GM12872 (cell line): ENCODE results near the gene FOXP1.

Source experiments
- TF ChIP-seq, protein P1 (sequence below): IDR thresholded peaks from 3 replicates; pipeline ENCODE4 v1.5.1; 2011; ENCODE audit warnings: low read depth, mild to moderate bottlenecking, low read length, moderate library complexity; ENCODE audit not compliant: insufficient read depth

The FOXP1 gene

DNA sequence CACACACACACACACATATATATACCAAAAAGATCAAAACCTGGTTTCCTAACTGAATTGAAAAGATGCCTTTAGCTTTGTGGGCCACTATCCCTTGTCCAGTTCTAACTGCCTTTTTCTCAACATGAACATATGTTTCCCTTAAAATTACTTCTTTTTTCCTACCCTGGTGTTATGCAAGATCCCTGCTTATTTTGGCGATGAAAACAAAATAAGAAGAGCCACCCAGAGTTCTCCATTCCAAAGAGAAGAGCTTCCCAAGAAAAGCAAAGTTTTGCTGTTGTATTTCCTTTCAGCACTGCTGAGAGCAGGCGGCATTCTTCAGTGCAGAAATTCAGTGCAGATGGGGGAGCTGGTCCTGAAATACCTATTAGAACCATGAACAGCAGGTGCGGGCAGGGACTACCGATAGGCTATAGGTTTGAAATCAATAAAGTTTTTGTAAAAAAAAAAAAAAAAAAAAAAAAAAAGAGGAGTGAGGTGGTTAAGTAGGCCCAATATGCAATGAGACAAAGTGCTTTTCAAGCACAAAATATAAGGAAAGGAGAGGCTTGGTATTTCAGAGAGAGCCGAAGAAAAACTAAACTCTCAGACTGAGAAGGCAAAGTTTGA is 238.0 kb downstream of the FOXP1 start:
- TF ChIP-seq, protein P1, sequence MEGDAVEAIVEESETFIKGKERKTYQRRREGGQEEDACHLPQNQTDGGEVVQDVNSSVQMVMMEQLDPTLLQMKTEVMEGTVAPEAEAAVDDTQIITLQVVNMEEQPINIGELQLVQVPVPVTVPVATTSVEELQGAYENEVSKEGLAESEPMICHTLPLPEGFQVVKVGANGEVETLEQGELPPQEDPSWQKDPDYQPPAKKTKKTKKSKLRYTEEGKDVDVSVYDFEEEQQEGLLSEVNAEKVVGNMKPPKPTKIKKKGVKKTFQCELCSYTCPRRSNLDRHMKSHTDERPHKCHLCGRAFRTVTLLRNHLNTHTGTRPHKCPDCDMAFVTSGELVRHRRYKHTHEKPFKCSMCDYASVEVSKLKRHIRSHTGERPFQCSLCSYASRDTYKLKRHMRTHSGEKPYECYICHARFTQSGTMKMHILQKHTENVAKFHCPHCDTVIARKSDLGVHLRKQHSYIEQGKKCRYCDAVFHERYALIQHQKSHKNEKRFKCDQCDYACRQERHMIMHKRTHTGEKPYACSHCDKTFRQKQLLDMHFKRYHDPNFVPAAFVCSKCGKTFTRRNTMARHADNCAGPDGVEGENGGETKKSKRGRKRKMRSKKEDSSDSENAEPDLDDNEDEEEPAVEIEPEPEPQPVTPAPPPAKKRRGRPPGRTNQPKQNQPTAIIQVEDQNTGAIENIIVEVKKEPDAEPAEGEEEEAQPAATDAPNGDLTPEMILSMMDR, result no peak

GRCh38 chr3:71341721-71342120 is 241.8 kb downstream of the FOXP1 start:
- TF ChIP-seq, protein P1, result no peak

DNA sequence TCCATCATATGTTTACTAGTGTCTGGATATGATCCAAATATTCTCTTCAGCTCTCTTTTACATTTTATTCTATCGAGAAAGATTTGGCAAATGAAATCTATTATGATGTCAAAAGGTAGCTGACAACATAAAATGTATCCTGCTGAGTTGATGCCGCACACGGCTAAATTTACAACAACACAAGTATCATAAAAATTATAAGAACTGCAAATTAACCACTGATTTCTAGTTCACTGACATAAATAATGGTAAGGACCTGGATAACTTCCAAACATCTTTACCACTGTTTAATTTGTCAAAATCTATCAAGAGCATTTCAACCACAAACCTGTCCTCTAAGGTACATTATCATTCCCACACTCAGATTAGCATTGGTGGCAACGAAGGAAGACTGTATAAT is 244.5 kb downstream of the FOXP1 start:
- TF ChIP-seq, protein P1, result no peak

GRCh38 chr3:71332813-71333212 is 250.7 kb downstream of the FOXP1 start:
- TF ChIP-seq, protein P1, result no peak

DNA sequence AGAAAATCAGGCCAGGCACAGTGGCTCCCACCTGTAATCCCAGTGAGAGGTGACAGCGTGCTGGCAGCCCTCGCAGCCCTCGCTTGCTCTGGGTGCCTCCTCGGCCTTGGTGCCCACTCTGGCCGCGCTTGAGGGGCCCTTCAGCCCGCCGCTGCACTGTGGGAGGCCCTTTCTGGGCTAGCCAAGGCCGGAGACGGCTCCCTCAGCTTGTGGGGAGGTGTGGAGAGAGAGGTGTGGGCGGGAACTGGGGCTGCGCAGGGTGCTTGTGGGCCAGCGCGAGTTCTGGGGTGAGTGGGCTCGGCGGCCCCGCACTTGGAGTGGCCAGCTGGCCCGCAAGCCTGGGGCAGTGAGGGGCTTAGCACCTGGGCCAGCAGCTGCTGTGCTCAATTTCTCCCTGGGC is 252.6 kb downstream of the FOXP1 start:
- TF ChIP-seq, protein P1, result no peak

DNA sequence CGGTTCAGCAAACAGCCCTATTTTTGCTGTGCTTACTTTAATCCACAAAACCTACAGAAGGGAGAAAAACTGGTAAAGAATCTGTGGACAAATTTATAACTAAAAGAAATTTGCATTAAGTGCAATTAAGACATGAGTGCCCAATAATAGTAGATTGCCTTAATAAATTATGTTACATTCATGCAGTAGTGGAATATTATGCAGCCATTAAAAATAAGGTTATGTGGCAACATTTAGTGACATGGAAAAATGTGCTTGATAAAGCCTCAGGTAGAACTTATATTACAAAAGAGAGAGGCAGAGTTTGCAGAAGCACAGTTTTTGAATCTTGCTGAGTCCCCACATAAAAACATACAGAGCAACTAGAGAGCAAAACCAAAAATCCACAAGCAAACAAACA is 253.0 kb downstream of the FOXP1 start:
- TF ChIP-seq, protein P1, result no peak

- TF ChIP-seq, protein P1, result no peak
Measured at GRCh38 chr3:71329817-71330216, 253.7 kb downstream of the FOXP1 start.
